B cell (primary cell): ENCODE data around the gene UCK1. TPM values are rescaled to one million over a fixed set of nuclear protein-coding genes. Genes with fewer than 3 reads are reported as not detected.
A peak's percentile ranks its signal among the peaks of the same experiment; 100 is the strongest.

Experiments used
- ATAC-seq: fragments of 200-7000 bp; cut with Tn5 transposase; one replicate; pipeline ENCODE4 v1.10.0; 2021; ENCODE audit warnings: low read depth, mild to moderate bottlenecking, moderate number of reproducible peaks, moderate library complexity
- CTCF ChIA-PET: fragments of 350-600 bp; sonication (Branson Sonifier 250); formaldehyde crosslinking; loops from one replicate; lab custom pipeline; 2021; ENCODE audit warnings: antibody characterized with exemption, inconsistent platforms; lab: Charles Lee
- POLR2A ChIA-PET: fragments of 350-600 bp; sonication (Branson Sonifier 250); formaldehyde crosslinking; loops from one replicate; lab custom pipeline; 2021; ENCODE audit warnings: antibody characterized with exemption; lab: Charles Lee
- DNase-seq: peaks from one replicate; pipeline ENCODE4 v3.0.0; 2013
- H2AFZ ChIP-seq: 2 replicates; pipeline ENCODE4 v1.6.1; 2012; ENCODE audit warnings: mild to moderate bottlenecking, low read depth, low read length; ENCODE audit not compliant: insufficient read depth, poor library complexity, severe bottlenecking
- H3K27ac ChIP-seq, 2 donors: 1 replicate in 1 of 2; 2 replicates in 1 of 2; pipeline ENCODE4 v1.5.1; 2012 to 2013; ENCODE audit warnings: low read length in 2 of 2, mild to moderate bottlenecking in 2 of 2, moderate library complexity in 1 of 2
- H3K27me3 ChIP-seq, 4 experiments: fragments of 200-600 bp in 1 of 4; sonication (generic) in 1 of 4; replicated peaks in 1 of 4; 1 replicate in 2 of 4; 2 replicates in 2 of 4; pipeline versions ENCODE4 v1.6.1 to v1.7.0; 2013 to 2016; ENCODE audit warnings: low read length in 3 of 4, mild to moderate bottlenecking in 2 of 4, mixed read lengths in 1 of 4, moderate library complexity in 1 of 4; ENCODE audit not compliant: insufficient read depth in 4 of 4, control insufficient read depth in 3 of 4; ENCODE audit errors: control extremely low read depth in 1 of 4
- H3K36me3 ChIP-seq, 2 experiments: replicated peaks in 1 of 2; 1 replicate in 1 of 2; 2 replicates in 1 of 2; pipeline versions ENCODE4 v1.6.1 to v1.7.1; 2013; ENCODE audit warnings: low read length in 1 of 2; ENCODE audit not compliant: insufficient read depth in 2 of 2, control insufficient read depth in 1 of 2; ENCODE audit errors: control extremely low read depth in 1 of 2, extremely low read depth in 1 of 2
- H3K4me1 ChIP-seq, 2 donors: fragments of 200-600 bp in 1 of 2; sonication (generic) in 1 of 2; 1 replicate in 1 of 2; 2 replicates in 1 of 2; pipeline versions ENCODE4 v1.5.1 to v1.6.1; 2013 to 2017; ENCODE audit warnings: low read length in 2 of 2; ENCODE audit not compliant: control insufficient read depth in 2 of 2, insufficient read depth in 2 of 2
- H3K4me2 ChIP-seq: replicated peaks from 2 replicates; pipeline ENCODE3; 2012; ENCODE audit warnings: mild to moderate bottlenecking, low read depth, low read length; ENCODE audit not compliant: poor library complexity, severe bottlenecking
- H3K4me3 ChIP-seq, 5 experiments: fragments of 200-600 bp in 1 of 5; sonication (generic) in 1 of 5; 1 replicate in 3 of 5; 2 replicates in 2 of 5; pipeline versions ENCODE4 v1.5.1 to v1.7.0; 2011 to 2016; ENCODE audit warnings: low read length in 4 of 5, mild to moderate bottlenecking in 4 of 5, low read depth in 2 of 5, control low read depth in 1 of 5, moderate library complexity in 1 of 5; ENCODE audit not compliant: insufficient read depth in 1 of 5; ENCODE audit errors: control extremely low read depth in 1 of 5, extremely low read depth in 1 of 5
- H3K79me2 ChIP-seq: fragments of 200-600 bp; sonication (generic); one replicate; pipeline ENCODE4 v1.6.0; 2016; ENCODE audit warnings: low read length; ENCODE audit not compliant: control insufficient read depth, insufficient read depth
- H3K9ac ChIP-seq: fragments of 200-600 bp; sonication (generic); 2 replicates; pipeline ENCODE4 v1.6.1; 2017; ENCODE audit warnings: mild to moderate bottlenecking, low read length, moderate library complexity
- H3K9me3 ChIP-seq, 3 donors: one replicate each; pipeline versions ENCODE4 v1.6.1 to v1.7.1; 2013; ENCODE audit warnings: low read length in 2 of 3; ENCODE audit not compliant: control insufficient read depth in 2 of 3, insufficient read depth in 1 of 3; ENCODE audit errors: control extremely low read depth in 1 of 3
- H4K20me1 ChIP-seq: 2 replicates; pipeline ENCODE4 v1.6.0; 2012; ENCODE audit warnings: mild to moderate bottlenecking, low read length; ENCODE audit not compliant: insufficient read depth, control insufficient read depth, poor library complexity, severe bottlenecking
- H3K27ac Mint-ChIP-seq: one replicate; pipeline ENCODE4 v1.8.0; 2021; ENCODE audit warnings: mixed read lengths
- H3K27me3 Mint-ChIP-seq: one replicate; pipeline ENCODE4 v1.8.0; 2021; ENCODE audit warnings: mixed read lengths
- H3K4me1 Mint-ChIP-seq: one replicate; pipeline ENCODE4 v1.8.0; 2021; ENCODE audit warnings: mixed read lengths
- H3K4me3 Mint-ChIP-seq: one replicate; pipeline ENCODE4 v1.8.0; 2021; ENCODE audit warnings: mixed read lengths
- H3K9me3 Mint-ChIP-seq: one replicate; pipeline ENCODE4 v1.8.0; 2022; ENCODE audit warnings: mixed read lengths; ENCODE audit not compliant: insufficient read depth
- EZH2 ChIP-seq: IDR thresholded peaks from 2 replicates; pipeline ENCODE4 v1.6.1; 2012; ENCODE audit warnings: borderline replicate concordance, low read depth, mild to moderate bottlenecking, moderate library complexity, low read length; ENCODE audit not compliant: insufficient read depth, poor library complexity, severe bottlenecking
- WGBS: methylation state at CpG from one replicate; pipeline ENCODE4 v1.1.5; 2013; ENCODE audit warnings: missing lambda C conversion rate; ENCODE audit not compliant: insufficient coverage; 5-methylcytosine and 5-hydroxymethylcytosine counted together
- intact Hi-C: fragments of 100-400 bp; cut with micrococcal nuclease; formaldehyde crosslinking; loops from one replicate; pipeline ENCODE4 v1.10.0; 2022
- polyA plus RNA-seq: library from polyadenylated mRNA; depleted of rRNA; stranded (reverse); fragments of >200 nt; gene quantifications from 2 replicates; pipeline ENCODE4 v1.2.3, GENCODE V29; 2012
- total RNA-seq, 2 donors: library from RNA; stranded (reverse); fragments of 120-200 nt in 1 of 2; gene quantifications; 1 replicate in 1 of 2; 2 replicates in 1 of 2; pipeline versions ENCODE4 v1.2.3 to v1.2.4, GENCODE V29; 2013 to 2022
- TF ChIP-seq, protein P1 (sequence below): fragments of 200-600 bp; IDR thresholded peaks from one replicate; pipeline ENCODE4 v1.8.0; 2022; ENCODE audit warnings: antibody characterized with exemption, mild to moderate bottlenecking

Gene UCK1
- total and polyA plus RNA-seq, 2 donors (not counting 1 experiment from before 2014, with no cell fraction given) = 25.3 to 39.3 TPM

DNA sequence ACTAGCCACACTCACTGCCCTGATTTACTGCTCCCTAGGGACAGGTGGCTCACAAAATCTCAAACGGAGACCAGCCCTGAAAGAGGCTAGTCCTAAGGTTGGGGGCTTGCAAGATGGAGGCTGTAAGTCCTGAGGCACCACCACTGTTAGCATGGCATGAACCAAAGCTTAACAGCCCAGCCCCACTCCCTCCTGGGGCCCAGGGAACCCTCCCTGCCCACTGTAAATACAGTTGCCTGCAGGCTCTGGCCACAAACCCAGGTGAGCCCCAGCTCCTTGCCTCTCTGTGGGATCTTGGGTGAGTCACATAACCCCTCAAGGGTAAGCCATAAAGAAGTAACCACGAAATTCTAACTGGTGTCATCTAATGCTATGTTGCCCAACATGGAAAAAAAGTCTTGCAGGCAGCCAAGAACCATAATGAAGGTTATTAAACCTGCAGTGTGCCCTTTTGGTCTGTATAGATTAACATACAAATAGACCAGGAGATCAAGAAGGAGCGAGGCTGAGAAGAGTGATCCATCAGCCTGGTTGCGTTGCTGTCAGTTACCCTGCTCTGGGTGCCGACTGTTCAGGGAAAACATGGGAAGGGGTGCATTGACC lies 30.0 kb downstream of the UCK1 start:
- H3K9me3 Mint-ChIP-seq = no peaks in the 10 kb centered on the region
- Histone ChIP-seq H4K20me1 (peaks cover 31% of the 10 kb centered on the region), H3K9me3 (no peaks in the 10 kb centered on the region), H3K79me2 (peaks cover 28% of the 10 kb centered on the region), H3K4me3 (no peak overlapping the region), H2AFZ (no peak overlapping the region), H3K36me3 (peaks cover 2 to 32% of the 10 kb centered on the region in 2 experiments), H3K9ac (no peak overlapping the region), H3K27ac (no peak overlapping the region), H3K4me2 (no peak overlapping the region), H3K27me3 (no peaks in the 10 kb centered on the region), H3K4me1 (peaks cover 11 to 22% of the 10 kb centered on the region in 2 donors)
- 79% methylated on average over 4 of the region's 5 CpGs for WGBS
- peak overlapping the region; percentile 94 for H3K4me3 Mint-ChIP-seq
- POLR2A ChIA-PET = no interaction called here
- DNase-seq (no peak), ATAC-seq (no peak)
- TF ChIP-seq, protein P1, sequence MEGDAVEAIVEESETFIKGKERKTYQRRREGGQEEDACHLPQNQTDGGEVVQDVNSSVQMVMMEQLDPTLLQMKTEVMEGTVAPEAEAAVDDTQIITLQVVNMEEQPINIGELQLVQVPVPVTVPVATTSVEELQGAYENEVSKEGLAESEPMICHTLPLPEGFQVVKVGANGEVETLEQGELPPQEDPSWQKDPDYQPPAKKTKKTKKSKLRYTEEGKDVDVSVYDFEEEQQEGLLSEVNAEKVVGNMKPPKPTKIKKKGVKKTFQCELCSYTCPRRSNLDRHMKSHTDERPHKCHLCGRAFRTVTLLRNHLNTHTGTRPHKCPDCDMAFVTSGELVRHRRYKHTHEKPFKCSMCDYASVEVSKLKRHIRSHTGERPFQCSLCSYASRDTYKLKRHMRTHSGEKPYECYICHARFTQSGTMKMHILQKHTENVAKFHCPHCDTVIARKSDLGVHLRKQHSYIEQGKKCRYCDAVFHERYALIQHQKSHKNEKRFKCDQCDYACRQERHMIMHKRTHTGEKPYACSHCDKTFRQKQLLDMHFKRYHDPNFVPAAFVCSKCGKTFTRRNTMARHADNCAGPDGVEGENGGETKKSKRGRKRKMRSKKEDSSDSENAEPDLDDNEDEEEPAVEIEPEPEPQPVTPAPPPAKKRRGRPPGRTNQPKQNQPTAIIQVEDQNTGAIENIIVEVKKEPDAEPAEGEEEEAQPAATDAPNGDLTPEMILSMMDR = no peak
- TF ChIP-seq EZH2 = no peak
- intact Hi-C loops = loop anchor here (5.0 to 10.0 kb wide), 2 partner anchors 126 to 244 kb away; partner anchors contain the start of gene RAPGEF1
- no peaks in the 10 kb centered on the region for H3K27me3 Mint-ChIP-seq
- CTCF ChIA-PET = interaction anchor here (1.0 kb wide), 1 partner anchor 80 kb away, joined by 3 read pairs; no protein-coding TSS in a partner anchor
- peak overlapping the region; percentile 70 for H3K27ac Mint-ChIP-seq
- H3K4me1 Mint-ChIP-seq = peaks cover 24% of the 10 kb centered on the region

DNA sequence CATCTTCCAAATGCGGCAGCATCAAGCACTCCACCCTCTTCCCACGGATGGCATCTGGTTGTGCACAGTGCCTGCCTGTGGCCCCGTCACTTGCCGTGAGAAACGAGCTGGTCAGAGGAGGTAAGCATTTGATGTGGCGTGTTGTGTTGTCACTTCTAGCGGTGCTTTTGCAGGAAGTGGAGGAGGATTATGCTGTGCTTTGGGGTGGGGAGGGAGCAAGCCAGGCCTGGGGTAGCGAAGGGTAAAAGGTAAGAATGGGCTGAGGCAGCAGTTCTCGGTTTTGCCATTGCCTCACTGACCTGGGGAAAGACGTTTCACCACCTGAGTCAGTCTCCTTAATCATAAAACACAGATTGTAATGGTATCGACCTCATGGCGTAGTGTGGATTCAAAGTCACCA lies 30.7 kb downstream of the UCK1 start:
- no peak overlapping the region for H2AFZ ChIP-seq
- no peak for ATAC-seq
- Mint-ChIP-seq H3K27me3 (no peaks in the 10 kb centered on the region), H3K27ac (no peak overlapping the region), H3K4me3 (peak overlapping the region; percentile 50), H3K9me3 (no peaks in the 10 kb centered on the region), H3K4me1 (peaks cover 24% of the 10 kb centered on the region)
- H3K79me2 ChIP-seq = peaks cover 27% of the 10 kb centered on the region
- H3K9ac ChIP-seq = no peak overlapping the region
- no peaks in the 10 kb centered on the region for H3K9me3 ChIP-seq
- H3K27me3 ChIP-seq = no peaks in the 10 kb centered on the region
- POLR2A ChIA-PET = no interaction called here
- H3K27ac ChIP-seq = peak overlapping the region in 1 of 2 donors; percentile 12
- intact Hi-C loops = loop anchor here (5.0 to 10.0 kb wide), 2 partner anchors 127 to 244 kb away; partner anchors contain the start of gene RAPGEF1
- CTCF ChIA-PET = interaction anchor here (1.0 kb wide), 1 partner anchor 81 kb away, joined by 3 read pairs; no protein-coding TSS in a partner anchor
- no peak for DNase-seq
- H4K20me1 ChIP-seq = peaks cover 36% of the 10 kb centered on the region
- H3K4me2 ChIP-seq = no peak overlapping the region
- H3K36me3 ChIP-seq = peaks cover 5 to 39% of the 10 kb centered on the region in 2 experiments
- no peak overlapping the region for H3K4me3 ChIP-seq
- WGBS = 89% methylated on average over 10 of the region's 12 CpGs
- peaks cover 11 to 22% of the 10 kb centered on the region in 2 donors for H3K4me1 ChIP-seq
- TF ChIP-seq, protein P1 = no peak
- no peak for TF ChIP-seq EZH2
